Thymus (tissue), 11 donors: ENCODE data around the gene IGFBP2. TPM values are rescaled to one million over a fixed set of nuclear protein-coding genes. Genes with fewer than 3 reads are reported as not detected.
A peak's percentile ranks its signal among the peaks of the same experiment; 100 is the strongest.

Source experiments
- DNase-seq, 9 donors: peaks; one replicate each; pipeline ENCODE4 v3.0.0-alpha.2; 2013; ENCODE audit warnings: low spot score in 9 of 9, low read depth in 6 of 9, missing footprints in 1 of 9
- H3K27ac ChIP-seq, 2 donors: one replicate each; pipeline ENCODE4 v1.5.1; 2013; ENCODE audit warnings: control low read depth in 1 of 2, low read depth in 1 of 2, low read length in 1 of 2, mild to moderate bottlenecking in 1 of 2, moderate library complexity in 1 of 2
- H3K27me3 ChIP-seq, 2 donors: one replicate each; pipeline ENCODE4 v1.5.1; 2013; ENCODE audit warnings: low read length in 1 of 2; ENCODE audit not compliant: control insufficient read depth in 2 of 2, insufficient read depth in 1 of 2
- H3K36me3 ChIP-seq, 2 donors: one replicate each; pipeline ENCODE4 v1.5.1; 2013; ENCODE audit warnings: low read length in 1 of 2, mild to moderate bottlenecking in 1 of 2, moderate library complexity in 1 of 2; ENCODE audit not compliant: control insufficient read depth in 2 of 2, insufficient read depth in 2 of 2
- H3K4me1 ChIP-seq, 2 donors: one replicate each; pipeline ENCODE4 v1.5.1; 2013; ENCODE audit warnings: low read length in 2 of 2; ENCODE audit not compliant: control insufficient read depth in 2 of 2, insufficient read depth in 2 of 2
- H3K4me3 ChIP-seq, 2 donors: one replicate each; pipeline ENCODE4 v1.5.1; 2013; ENCODE audit warnings: low read length in 2 of 2, control low read depth in 1 of 2, mild to moderate bottlenecking in 1 of 2
- H3K9me3 ChIP-seq, 2 donors: one replicate each; pipeline ENCODE4 v1.5.1; 2013; ENCODE audit warnings: low read length in 1 of 2, mild to moderate bottlenecking in 1 of 2; ENCODE audit not compliant: control insufficient read depth in 2 of 2, insufficient read depth in 1 of 2
- WGBS: extraction: QIAGEN DNeasy Blood & Tissue Kit; methylation state at CpG from one replicate; pipeline ENCODE4 v1.1.7; 2013; 5-methylcytosine and 5-hydroxymethylcytosine counted together
- polyA plus RNA-seq: library from polyadenylated mRNA; stranded (reverse); fragments of 200-250 nt; gene quantifications from one replicate; pipeline ENCODE4 v1.2.3, GENCODE V29; 2013
- total RNA-seq: library from RNA; stranded (reverse); fragments of 120-200 nt; gene quantifications from one replicate; pipeline ENCODE4 v1.2.4, GENCODE V29; 2013
- donor health status: healthy.

IGFBP2 gene
- total and polyA plus RNA-seq, 2 donors: 111 to 189 TPM

- Histone ChIP-seq H3K27ac (no peak overlapping the region), H3K9me3 (no peaks in the 10 kb centered on the region), H3K4me1 (peaks cover 4 to 20% of the 10 kb centered on the region in 2 donors), H3K36me3 (no peaks in the 10 kb centered on the region), H3K4me3 (no peak overlapping the region), H3K27me3 (no peaks in the 10 kb centered on the region)
- 85% methylated on average over 4 of the region's 4 CpGs for WGBS
- DNase-seq: no peak
These were observed 19.3 kb downstream of the IGFBP2 start for GRCh38 chr2:216652566-216652965.

GRCh38 chr2:216653093-216653799, 20.0 kb downstream of the IGFBP2 start:
- H3K36me3 ChIP-seq: peaks cover 0 to 2% of the 10 kb centered on the region in 2 donors
- H3K27ac ChIP-seq: no peak overlapping the region
- no peaks in the 10 kb centered on the region for H3K9me3 ChIP-seq
- H3K27me3 ChIP-seq: no peaks in the 10 kb centered on the region
- DNase-seq: no peak
- 97% methylated on average over 4 of the region's 4 CpGs for WGBS
- H3K4me1 ChIP-seq: peaks cover 4 to 22% of the 10 kb centered on the region in 2 donors
- no peak overlapping the region for H3K4me3 ChIP-seq

- Histone ChIP-seq H3K9me3 (no peaks in the 10 kb centered on the region), H3K4me3 (no peak overlapping the region), H3K36me3 (peaks cover 0 to 2% of the 10 kb centered on the region in 2 donors), H3K27ac (no peak overlapping the region), H3K27me3 (no peaks in the 10 kb centered on the region), H3K4me1 (peaks cover 4 to 22% of the 10 kb centered on the region in 2 donors)
- WGBS: 94% methylated on average over 2 of the region's 2 CpGs
- peak in 1 of 9 donors; percentile 39 for DNase-seq
These were observed 20.7 kb downstream of the IGFBP2 start for GRCh38 chr2:216653931-216654365.

- Histone ChIP-seq H3K27me3 (no peaks in the 10 kb centered on the region), H3K9me3 (no peaks in the 10 kb centered on the region), H3K36me3 (peaks cover 0 to 4% of the 10 kb centered on the region in 2 donors), H3K4me1 (peaks cover 4 to 21% of the 10 kb centered on the region in 2 donors), H3K4me3 (no peak overlapping the region), H3K27ac (no peak overlapping the region)
- no peak for DNase-seq
- 92% methylated on average over 2 of the region's 2 CpGs for WGBS
These were observed 21.4 kb downstream of the IGFBP2 start for GRCh38 chr2:216654528-216655052.

GRCh38 chr2:216657086-216657855, 24.1 kb downstream of the IGFBP2 start:
- peaks cover 5 to 16% of the 10 kb centered on the region in 2 donors for H3K36me3 ChIP-seq
- 94% methylated on average over 16 of the region's 16 CpGs for WGBS
- DNase-seq: no peak

GRCh38 chr2:216657980-216658379, 24.8 kb downstream of the IGFBP2 start:
- Histone ChIP-seq H3K4me1 (peaks cover 0 to 20% of the 10 kb centered on the region in 2 donors), H3K27me3 (no peaks in the 10 kb centered on the region), H3K36me3 (peaks cover 5 to 18% of the 10 kb centered on the region in 2 donors), H3K4me3 (no peak overlapping the region), H3K27ac (peak overlapping the region; percentile 64 to 71), H3K9me3 (no peaks in the 10 kb centered on the region)
- DNase-seq: no peak
- WGBS: 93% methylated on average over 7 of the region's 7 CpGs

More at GRCh38 chr2:216657086-216657855, 24.1 kb downstream of the IGFBP2 start:
- H3K27me3 ChIP-seq: no peaks in the 10 kb centered on the region
- no peaks in the 10 kb centered on the region for H3K9me3 ChIP-seq
- no peak overlapping the region for H3K4me3 ChIP-seq
- H3K4me1 ChIP-seq: peaks cover 0 to 20% of the 10 kb centered on the region in 2 donors
- H3K27ac ChIP-seq: peak overlapping the region; percentile 37 to 61

GRCh38 chr2:216658757-216659156, 25.5 kb downstream of the IGFBP2 start:
- Histone ChIP-seq H3K27ac (peak overlapping the region; percentile 7 to 58), H3K36me3 (peaks cover 5 to 20% of the 10 kb centered on the region in 2 donors), H3K9me3 (no peaks in the 10 kb centered on the region), H3K4me1 (peaks cover 0 to 23% of the 10 kb centered on the region in 2 donors), H3K4me3 (no peak overlapping the region), H3K27me3 (no peaks in the 10 kb centered on the region)
- WGBS: 85% methylated on average over 6 of the region's 6 CpGs
- DNase-seq: no peak

GRCh38 chr2:216659276-216659675, 26.1 kb downstream of the IGFBP2 start:
- DNase-seq: no peak
- peaks cover 0 to 27% of the 10 kb centered on the region in 2 donors for H3K4me1 ChIP-seq
- H3K27me3 ChIP-seq: no peaks in the 10 kb centered on the region
- H3K9me3 ChIP-seq: no peaks in the 10 kb centered on the region
- peak overlapping the region; percentile 33 to 36 for H3K27ac ChIP-seq
- 97% methylated on average over 6 of the region's 6 CpGs for WGBS
- H3K36me3 ChIP-seq: peaks cover 5 to 24% of the 10 kb centered on the region in 2 donors
- H3K4me3 ChIP-seq: no peak overlapping the region

- WGBS: 96% methylated on average over 10 of the region's 10 CpGs
- Histone ChIP-seq H3K4me3 (no peak overlapping the region), H3K9me3 (no peaks in the 10 kb centered on the region), H3K36me3 (peaks cover 5 to 27% of the 10 kb centered on the region in 2 donors), H3K27ac (no peak overlapping the region), H3K27me3 (no peaks in the 10 kb centered on the region), H3K4me1 (peaks cover 0 to 30% of the 10 kb centered on the region in 2 donors)
- DNase-seq: no peak
These were observed 27.3 kb downstream of the IGFBP2 start for GRCh38 chr2:216660496-216660895.
